ENCODE data around the gene RRAGD. TPM values are rescaled to one million over a fixed set of nuclear protein-coding genes. Genes with fewer than 3 reads are reported as not detected.

Gene RRAGD
- total and polyA plus RNA-seq, 7 donors, result 34.8 to 163 (median 123) TPM

DNA sequence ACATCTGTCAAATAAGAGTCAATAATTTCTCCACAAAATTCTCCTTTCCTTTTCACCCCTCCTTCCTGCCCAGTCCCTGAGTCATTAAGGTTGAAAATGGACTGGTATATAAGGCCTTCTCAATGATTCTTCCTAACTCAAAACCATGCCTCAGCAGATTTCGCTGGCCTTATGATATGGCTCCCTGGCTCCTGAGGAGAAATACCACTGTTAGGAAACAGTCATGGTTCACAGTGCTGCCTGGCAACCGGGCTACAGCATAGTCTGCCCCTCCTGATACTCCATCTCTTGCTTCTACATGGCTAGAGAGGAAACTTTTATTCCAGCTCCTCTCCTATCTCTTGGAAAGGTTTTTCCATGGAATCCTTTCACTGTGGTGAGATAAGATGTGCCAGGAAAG is 64.2 kb downstream of the RRAGD start:
- H3K4me3 ChIP-seq, result no peak overlapping the region
- H3K36me3 ChIP-seq (ENCODE audit: insufficient read depth in 1 of 2, low read depth in 1 of 2), result peaks cover 0 to 3% of the 10 kb centered on the region in 2 donors
- no peak for DNase-seq
- intact Hi-C loops (cut with DNase I), result loop anchor here in 1 of 2 donors (5.0 kb wide), 1 partner anchor 36 kb away; no protein-coding TSS in a partner anchor
- TF ChIP-seq, protein P1, sequence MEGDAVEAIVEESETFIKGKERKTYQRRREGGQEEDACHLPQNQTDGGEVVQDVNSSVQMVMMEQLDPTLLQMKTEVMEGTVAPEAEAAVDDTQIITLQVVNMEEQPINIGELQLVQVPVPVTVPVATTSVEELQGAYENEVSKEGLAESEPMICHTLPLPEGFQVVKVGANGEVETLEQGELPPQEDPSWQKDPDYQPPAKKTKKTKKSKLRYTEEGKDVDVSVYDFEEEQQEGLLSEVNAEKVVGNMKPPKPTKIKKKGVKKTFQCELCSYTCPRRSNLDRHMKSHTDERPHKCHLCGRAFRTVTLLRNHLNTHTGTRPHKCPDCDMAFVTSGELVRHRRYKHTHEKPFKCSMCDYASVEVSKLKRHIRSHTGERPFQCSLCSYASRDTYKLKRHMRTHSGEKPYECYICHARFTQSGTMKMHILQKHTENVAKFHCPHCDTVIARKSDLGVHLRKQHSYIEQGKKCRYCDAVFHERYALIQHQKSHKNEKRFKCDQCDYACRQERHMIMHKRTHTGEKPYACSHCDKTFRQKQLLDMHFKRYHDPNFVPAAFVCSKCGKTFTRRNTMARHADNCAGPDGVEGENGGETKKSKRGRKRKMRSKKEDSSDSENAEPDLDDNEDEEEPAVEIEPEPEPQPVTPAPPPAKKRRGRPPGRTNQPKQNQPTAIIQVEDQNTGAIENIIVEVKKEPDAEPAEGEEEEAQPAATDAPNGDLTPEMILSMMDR (IDR thresholded peaks at IDR 0.05), result no peak
- H3K9me3 ChIP-seq, result no peaks in the 10 kb centered on the region
- H3K4me1 ChIP-seq, result peaks cover 37% of the 10 kb centered on the region
- no peak for ATAC-seq
- 40 to 81% (median 66%) methylated on average over 2 of the region's 2 CpGs for WGBS, 3 donors
- H3K27ac ChIP-seq, result peak overlapping the region; percentile 4
- no peaks in the 10 kb centered on the region for H3K27me3 ChIP-seq (ENCODE audit: insufficient read depth in 3 of 3, low read length in 2 of 3)

DNA sequence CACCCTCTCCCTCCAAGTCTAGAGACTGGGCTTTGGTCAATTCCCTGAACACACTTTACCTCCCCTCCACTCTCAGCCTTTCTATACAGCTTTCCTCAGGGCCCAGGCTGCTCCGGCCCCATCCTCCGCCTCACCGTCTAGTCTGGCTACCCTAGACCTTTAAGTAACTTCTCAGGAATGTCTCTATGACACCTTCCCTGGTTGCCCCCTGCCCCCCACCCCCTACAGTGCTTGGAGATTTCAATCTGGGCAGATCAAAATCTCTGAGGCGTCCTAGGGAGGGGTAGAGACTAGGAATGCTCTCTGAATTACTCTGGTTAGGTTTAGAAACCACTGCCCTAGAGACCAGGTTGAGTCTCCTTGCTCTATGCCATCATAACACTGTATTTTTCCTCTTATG is 65.6 kb downstream of the RRAGD start:
- DNase-seq, result no peak
- TF ChIP-seq, protein P1 (IDR thresholded peaks at IDR 0.05), result no peak
- no peak overlapping the region for H3K27ac ChIP-seq
- no peaks in the 10 kb centered on the region for H3K9me3 ChIP-seq
- WGBS, 3 donors, result 89 to 92% (median 90%) methylated on average over 4 of the region's 4 CpGs
- no peak for ATAC-seq
- intact Hi-C loops (cut with DNase I), result loop anchor here in 1 of 2 donors (5.0 kb wide), 1 partner anchor 34 kb away; no protein-coding TSS in a partner anchor
- no peaks in the 10 kb centered on the region for H3K27me3 ChIP-seq (ENCODE audit: insufficient read depth in 3 of 3, low read length in 2 of 3)
- peaks cover 0 to 17% of the 10 kb centered on the region in 2 donors for H3K36me3 ChIP-seq (ENCODE audit: insufficient read depth in 1 of 2, low read depth in 1 of 2)
- H3K4me1 ChIP-seq, result peaks cover 37% of the 10 kb centered on the region
- H3K4me3 ChIP-seq, result no peak overlapping the region

DNA sequence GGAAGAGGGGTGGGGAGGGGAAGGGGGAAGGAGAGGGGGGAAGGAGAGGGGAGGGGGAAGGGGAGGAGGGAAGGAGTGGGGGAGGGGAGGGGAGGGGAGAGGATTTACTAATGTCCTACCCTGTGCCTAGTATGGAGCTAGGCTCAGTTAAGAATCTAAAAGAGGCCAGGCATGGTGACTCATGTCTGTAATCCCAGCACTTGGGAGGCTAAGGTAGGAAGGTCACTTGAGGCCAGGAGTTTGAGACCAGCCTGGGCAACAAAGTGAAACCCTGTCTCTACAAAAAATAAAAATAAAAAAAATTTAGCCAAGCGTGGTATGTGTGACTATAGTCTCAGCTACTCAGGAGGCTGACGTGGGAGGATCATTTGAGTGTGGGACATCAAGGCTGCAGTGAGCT is 72.5 kb downstream of the RRAGD start:
- TF ChIP-seq, protein P1 (IDR thresholded peaks at IDR 0.05), result no peak
- 79 to 89% (median 84%) methylated on average over 2 of the region's 2 CpGs for WGBS, 3 donors
- ATAC-seq, result peak in 3 of 4 donors; percentile 61 to 86 (median 62)

DNA sequence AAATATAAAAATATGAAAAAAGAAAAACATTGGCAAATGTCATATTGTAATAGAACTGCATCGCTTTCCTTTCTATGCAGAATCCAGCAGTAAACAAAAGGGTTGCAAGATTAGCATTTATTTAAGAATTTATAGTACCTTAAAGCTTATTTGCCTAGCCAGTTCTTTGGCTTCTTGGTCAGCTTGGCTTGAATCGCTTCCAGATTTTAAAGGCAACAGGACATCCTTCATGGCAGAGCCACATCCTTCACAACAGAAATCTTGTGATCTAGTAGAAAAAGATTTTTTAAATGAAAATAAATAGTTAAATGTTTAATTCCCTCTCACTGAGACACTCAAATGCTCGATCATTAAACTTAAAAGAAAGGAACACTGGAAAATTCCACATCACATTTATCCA is 76.9 kb downstream of the RRAGD start:
- TF ChIP-seq, protein P1 (IDR thresholded peaks at IDR 0.05), result no peak

More for the DNA sequence above, 72.5 kb downstream of the RRAGD start:
- H3K9me3 ChIP-seq, result no peaks in the 10 kb centered on the region
- H3K36me3 ChIP-seq (ENCODE audit: insufficient read depth in 1 of 2, low read depth in 1 of 2), result peaks cover 0 to 78% of the 10 kb centered on the region in 2 donors
- DNase-seq, result no peak
- H3K4me1 ChIP-seq, result no peaks in the 10 kb centered on the region
- no peak overlapping the region for H3K27ac ChIP-seq
- no peak overlapping the region for H3K4me3 ChIP-seq
- intact Hi-C loops (cut with DNase I), result no loop called here
- H3K27me3 ChIP-seq (ENCODE audit: insufficient read depth in 3 of 3, low read length in 2 of 3), result no peaks in the 10 kb centered on the region

DNA sequence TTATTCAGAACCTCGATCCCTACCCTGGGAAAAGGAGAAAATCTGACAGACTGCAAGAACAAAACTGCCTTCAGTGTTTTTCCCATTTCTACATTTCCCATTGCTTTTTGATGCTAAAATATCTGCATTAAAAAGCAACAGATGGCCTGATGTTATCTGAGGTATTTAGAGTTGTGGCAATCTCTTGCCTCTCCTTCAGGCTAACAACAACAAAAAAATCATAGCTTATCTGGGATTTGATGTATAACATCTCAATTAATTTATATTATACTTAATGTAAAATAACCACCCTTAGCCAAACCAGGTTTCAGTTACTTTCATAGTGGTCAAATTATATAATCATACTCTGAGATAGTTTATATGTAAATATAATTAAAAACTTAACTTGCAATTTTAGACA is 81.2 kb downstream of the RRAGD start:
- intact Hi-C loops (cut with DNase I), result no loop called here
- H3K4me3 ChIP-seq, result no peak overlapping the region
- TF ChIP-seq, protein P1 (IDR thresholded peaks at IDR 0.05), result no peak
- peaks cover 10 to 95% of the 10 kb centered on the region in 2 donors for H3K36me3 ChIP-seq (ENCODE audit: insufficient read depth in 1 of 2, low read depth in 1 of 2)
- H3K9me3 ChIP-seq, result no peaks in the 10 kb centered on the region
- H3K27me3 ChIP-seq (ENCODE audit: insufficient read depth in 3 of 3, low read length in 2 of 3), result no peaks in the 10 kb centered on the region
- H3K4me1 ChIP-seq, result no peaks in the 10 kb centered on the region
- 97 to 100% (median 100%) methylated on average over 1 of the region's 1 CpG for WGBS, 3 donors
- no peak overlapping the region for H3K27ac ChIP-seq
- ATAC-seq (no peak), DNase-seq (no peak)

More for the DNA sequence above, 76.9 kb downstream of the RRAGD start:
- H3K4me3 ChIP-seq, result no peak overlapping the region
- no peaks in the 10 kb centered on the region for H3K27me3 ChIP-seq (ENCODE audit: insufficient read depth in 3 of 3, low read length in 2 of 3)
- no peaks in the 10 kb centered on the region for H3K4me1 ChIP-seq
- 82 to 88% (median 82%) methylated on average over 3 of the region's 3 CpGs for WGBS, 3 donors
- peaks cover 5 to 92% of the 10 kb centered on the region in 2 donors for H3K36me3 ChIP-seq (ENCODE audit: insufficient read depth in 1 of 2, low read depth in 1 of 2)
- H3K9me3 ChIP-seq, result no peaks in the 10 kb centered on the region
- DNase-seq (no peak), ATAC-seq (no peak)
- intact Hi-C loops (cut with DNase I), result no loop called here
- no peak overlapping the region for H3K27ac ChIP-seq
